SK-N-SH treated with all-trans-retinoic acid at 6 μM for 48 hours (cell line): Measurements from ENCODE around the gene TRIM47.
"Not testable (repeated sequence)": the region's sequence is repeated elsewhere in the genome, so short reads cannot be mapped to it uniquely, and the experiment has no call there.

ENCODE experiments used
- ATAC-seq: fragments of 200-7000 bp; cut with Tn5 transposase; 3 replicates; pipeline ENCODE4 v1.9.1; 2020; ENCODE audit warnings: mild to moderate bottlenecking, moderate library complexity
- ARNTL ChIP-seq: fragments of 450-650 bp; formaldehyde crosslinking; IDR thresholded peaks from 2 replicates; pipeline ENCODE4 v1.5.0; 2020; ENCODE audit warnings: low read depth, mild to moderate bottlenecking, moderate library complexity, borderline replicate concordance
- BACH2 ChIP-seq: fragments of 250-450 bp; sonication (Bioruptor Pico); IDR thresholded peaks from 2 replicates; pipeline ENCODE4 v1.9.0; 2021; ENCODE audit warnings: mild to moderate bottlenecking, borderline replicate concordance
- CREB5 ChIP-seq: fragments of 250-450 bp; sonication (Bioruptor Pico); IDR thresholded peaks from 2 replicates; pipeline ENCODE4 v1.5.1; 2020; ENCODE audit warnings: low read depth, mild to moderate bottlenecking, moderate library complexity
- CSDC2 ChIP-seq: fragments of 250-450 bp; sonication (Bioruptor Pico); IDR thresholded peaks from 2 replicates; pipeline ENCODE4 v1.5.0; 2020; ENCODE audit warnings: mild to moderate bottlenecking, moderate library complexity
- GLIS3 ChIP-seq: fragments of 250-450 bp; sonication (Bioruptor Pico); IDR thresholded peaks from 2 replicates; pipeline ENCODE4 v1.5.0; 2020; ENCODE audit warnings: mild to moderate bottlenecking, moderate library complexity
- ISL1 ChIP-seq: fragments of 250-450 bp; sonication (Bioruptor Pico); IDR thresholded peaks from 2 replicates; pipeline ENCODE4 v2.1.2; 2022; ENCODE audit warnings: mild to moderate bottlenecking, moderate library complexity
- PATZ1 ChIP-seq: fragments of 250-450 bp; sonication (Bioruptor Pico); IDR thresholded peaks from 2 replicates; pipeline ENCODE4 v1.8.0; 2020; ENCODE audit warnings: mild to moderate bottlenecking, moderate library complexity, borderline replicate concordance
- POU6F1 ChIP-seq: fragments of 250-450 bp; sonication (Bioruptor Pico); IDR thresholded peaks from 2 replicates; pipeline ENCODE4 v1.8.0; 2021; ENCODE audit warnings: low read depth, mild to moderate bottlenecking, moderate library complexity, borderline replicate concordance
- SNAI2 ChIP-seq: fragments of 250-450 bp; sonication (Bioruptor Pico); IDR thresholded peaks from 2 replicates; pipeline ENCODE4 v1.5.0; 2020; ENCODE audit warnings: mild to moderate bottlenecking, moderate library complexity
- TCF4 ChIP-seq: fragments of 250-450 bp; sonication (Bioruptor Pico); IDR thresholded peaks from 2 replicates; pipeline ENCODE4 v1.8.0; 2021; ENCODE audit warnings: mild to moderate bottlenecking, moderate library complexity, borderline replicate concordance
- TOX ChIP-seq: fragments of 250-450 bp; sonication (Bioruptor Pico); IDR thresholded peaks from 2 replicates; pipeline ENCODE4 v1.8.0; 2021; ENCODE audit warnings: mild to moderate bottlenecking, moderate library complexity, borderline replicate concordance
- TSHZ2 ChIP-seq: fragments of 250-450 bp; sonication (Bioruptor Pico); IDR thresholded peaks from 2 replicates; pipeline ENCODE4 v1.5.0; 2020; ENCODE audit warnings: mild to moderate bottlenecking, moderate library complexity
- ZC3H10 ChIP-seq: fragments of 250-450 bp; sonication (Bioruptor Pico); IDR thresholded peaks from 2 replicates; pipeline ENCODE4 v1.5.1; 2021; ENCODE audit warnings: mild to moderate bottlenecking, moderate library complexity
- ZFP3 ChIP-seq: fragments of 250-450 bp; sonication (Bioruptor Pico); IDR thresholded peaks from 2 replicates; pipeline ENCODE4 v1.5.0; 2020; ENCODE audit warnings: mild to moderate bottlenecking, moderate library complexity
- ZFP30 ChIP-seq: fragments of 450-650 bp; formaldehyde crosslinking; IDR thresholded peaks from 2 replicates; pipeline ENCODE4 v1.5.0; 2022; ENCODE audit warnings: mild to moderate bottlenecking, moderate library complexity
- ZNF70 ChIP-seq: fragments of 450-650 bp; formaldehyde crosslinking; IDR thresholded peaks from 2 replicates; pipeline ENCODE4 v1.5.0; 2020; ENCODE audit warnings: mild to moderate bottlenecking, moderate library complexity

Gene TRIM47

GRCh38 chr17:75873587-75874322 lies 4.6 kb downstream of the TRIM47 start (continued):
- no peak for TF ChIP-seq POU6F1
- no peak for TF ChIP-seq TOX
- no peak for TF ChIP-seq PATZ1 (CRISPR knock-in tag)
- no peak for TF ChIP-seq ZFP3 (CRISPR knock-in tag)

- peak; percentile 49 for ATAC-seq
- no peak for TF ChIP-seq PATZ1 (CRISPR knock-in tag)
- TF ChIP-seq ISL1: no peak
- TF ChIP-seq GLIS3: no peak
- no peak for TF ChIP-seq ARNTL (CRISPR knock-in tag)
- no peak for TF ChIP-seq ZFP3 (CRISPR knock-in tag)
- no peak for TF ChIP-seq CSDC2 (CRISPR knock-in tag)
- no peak for TF ChIP-seq TCF4 (CRISPR knock-in tag)
- TF ChIP-seq CREB5: no peak
- no peak for TF ChIP-seq ZC3H10
- no peak for TF ChIP-seq BACH2 (CRISPR knock-in tag)
- no peak for TF ChIP-seq ZNF70 (CRISPR knock-in tag)
- TF ChIP-seq POU6F1: no peak
- TF ChIP-seq SNAI2: no peak
- no peak for TF ChIP-seq TSHZ2 (CRISPR knock-in tag)
- no peak for TF ChIP-seq ZFP30 (CRISPR knock-in tag)
Observed at GRCh38 chr17:75872434-75873351, 5.7 kb downstream of the TRIM47 start.

GRCh38 chr17:75870228-75870627 lies 8.2 kb downstream of the TRIM47 start:
- not testable (repeated sequence) for ATAC-seq
